A673 (cell line): ENCODE data around the gene PNKD. TPM values are rescaled to one million over a fixed set of nuclear protein-coding genes. Genes with fewer than 3 reads are reported as not detected.

Experiments
- BruUV-seq: library from RNA; stranded (reverse); fragments of 400-500 nt; replicated peaks from 2 replicates; lab custom pipeline; 2021; lab: Mats Ljungman, UMichigan
- CTCF ChIA-PET: fragments of 300-600 bp; sonication (Branson Sonifier 250); formaldehyde crosslinking; loops from one replicate; lab custom pipeline; 2022; ENCODE audit warnings: antibody characterized with exemption; lab: Charles Lee
- POLR2A ChIA-PET: fragments of 300-600 bp; sonication (Branson Sonifier 250); formaldehyde crosslinking; loops from one replicate; lab custom pipeline; 2022; ENCODE audit warnings: antibody characterized with exemption; ENCODE audit not compliant: low non-redundant PET; lab: Charles Lee
- DNase-seq: peaks from one replicate; pipeline ENCODE4 v3.0.0-alpha.2; 2015; ENCODE audit warnings: low spot score
- H3K27ac ChIP-seq: fragments of 200-600 bp; sonication (generic); 2 replicates; pipeline ENCODE4 v1.5.1; 2016; ENCODE audit warnings: mixed run types, low read depth, mild to moderate bottlenecking, mixed read lengths, antibody characterized with exemption, low read length; ENCODE audit not compliant: poor library complexity, severe bottlenecking
- H3K27me3 ChIP-seq: fragments of 200-600 bp; sonication (generic); replicated peaks from 2 replicates; pipeline ENCODE4 v1.6.1; 2017; ENCODE audit warnings: mixed run types, low read depth, mild to moderate bottlenecking, mixed read lengths, antibody characterized with exemption, low read length; ENCODE audit not compliant: insufficient read depth, poor library complexity
- H3K36me3 ChIP-seq: fragments of 200-600 bp; sonication (generic); 2 replicates; pipeline ENCODE4 v1.6.1; 2016; ENCODE audit warnings: mixed run types, mild to moderate bottlenecking, mixed read lengths, antibody characterized with exemption, low read length; ENCODE audit not compliant: insufficient read depth, poor library complexity, severe bottlenecking
- H3K4me1 ChIP-seq: fragments of 200-600 bp; sonication (generic); 2 replicates; pipeline ENCODE4 v1.6.1; 2017; ENCODE audit warnings: mixed run types, mild to moderate bottlenecking, mixed read lengths, antibody characterized with exemption, low read length; ENCODE audit not compliant: insufficient read depth, poor library complexity, severe bottlenecking
- H3K4me3 ChIP-seq: fragments of 200-600 bp; sonication (generic); 2 replicates; pipeline ENCODE4 v1.5.1; 2016; ENCODE audit warnings: low read depth, mixed run types, mild to moderate bottlenecking, mixed read lengths, low read length; ENCODE audit not compliant: poor library complexity, severe bottlenecking
- H3K9me3 ChIP-seq: fragments of 200-600 bp; sonication (generic); 2 replicates; pipeline ENCODE4 v1.6.1; 2016; ENCODE audit warnings: mixed run types, low read depth, mild to moderate bottlenecking, mixed read lengths, antibody characterized with exemption, low read length; ENCODE audit not compliant: poor library complexity, severe bottlenecking
- EZH2 ChIP-seq: fragments of 200-600 bp; sonication (generic); IDR thresholded peaks from 2 replicates; pipeline ENCODE4 v1.6.1; 2017; ENCODE audit warnings: borderline replicate concordance, low read depth, mild to moderate bottlenecking, mixed read lengths, antibody characterized with exemption, low read length; ENCODE audit not compliant: poor library complexity, severe bottlenecking
- intact Hi-C: fragments of 100-400 bp; cut with micrococcal nuclease; formaldehyde crosslinking; loops from one replicate; pipeline ENCODE4 v1.10.0; 2022; ENCODE audit not compliant: unreplicated experiment
- total RNA-seq: library from RNA; stranded (reverse); gene quantifications from 2 replicates; pipeline ENCODE4 v1.2.3, GENCODE V29; 2021
- TF ChIP-seq, protein P1 (sequence below): fragments of 300-800, 200-600 bp; sonication (generic); conservative IDR thresholded peaks from 2 replicates; pipeline ENCODE4 v1.5.1; 2017; ENCODE audit warnings: low read depth, mild to moderate bottlenecking, antibody characterized with exemption, low read length, moderate library complexity, mixed read lengths

Gene PNKD
- total RNA-seq, 1 experiment from 2014 or later: 36.7 TPM

- CTCF ChIA-PET: no interaction called here
- POLR2A ChIA-PET: no interaction called here
- no peak for TF ChIP-seq EZH2
- TF ChIP-seq, protein P1, sequence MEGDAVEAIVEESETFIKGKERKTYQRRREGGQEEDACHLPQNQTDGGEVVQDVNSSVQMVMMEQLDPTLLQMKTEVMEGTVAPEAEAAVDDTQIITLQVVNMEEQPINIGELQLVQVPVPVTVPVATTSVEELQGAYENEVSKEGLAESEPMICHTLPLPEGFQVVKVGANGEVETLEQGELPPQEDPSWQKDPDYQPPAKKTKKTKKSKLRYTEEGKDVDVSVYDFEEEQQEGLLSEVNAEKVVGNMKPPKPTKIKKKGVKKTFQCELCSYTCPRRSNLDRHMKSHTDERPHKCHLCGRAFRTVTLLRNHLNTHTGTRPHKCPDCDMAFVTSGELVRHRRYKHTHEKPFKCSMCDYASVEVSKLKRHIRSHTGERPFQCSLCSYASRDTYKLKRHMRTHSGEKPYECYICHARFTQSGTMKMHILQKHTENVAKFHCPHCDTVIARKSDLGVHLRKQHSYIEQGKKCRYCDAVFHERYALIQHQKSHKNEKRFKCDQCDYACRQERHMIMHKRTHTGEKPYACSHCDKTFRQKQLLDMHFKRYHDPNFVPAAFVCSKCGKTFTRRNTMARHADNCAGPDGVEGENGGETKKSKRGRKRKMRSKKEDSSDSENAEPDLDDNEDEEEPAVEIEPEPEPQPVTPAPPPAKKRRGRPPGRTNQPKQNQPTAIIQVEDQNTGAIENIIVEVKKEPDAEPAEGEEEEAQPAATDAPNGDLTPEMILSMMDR: no peak
- H3K27me3 ChIP-seq: no peaks in the 10 kb centered on the region
- no peaks in the 10 kb centered on the region for H3K36me3 ChIP-seq
- BruUV-seq: no TSS peak
- DNase-seq: no peak
- intact Hi-C loops: no loop called here
- no peak overlapping the region for H3K27ac ChIP-seq
- H3K4me1 ChIP-seq: peaks cover 10% of the 10 kb centered on the region
- H3K9me3 ChIP-seq: no peaks in the 10 kb centered on the region
- H3K4me3 ChIP-seq: no peak overlapping the region
These were observed 75.3 kb downstream of the PNKD start for GRCh38 chr2:218345491-218346236.

GRCh38 chr2:218347172-218347571, 76.9 kb downstream of the PNKD start:
- no TSS peak for BruUV-seq
- POLR2A ChIA-PET: no interaction called here
- Histone ChIP-seq H3K9me3 (no peaks in the 10 kb centered on the region), H3K4me1 (peaks cover 10% of the 10 kb centered on the region), H3K4me3 (no peak overlapping the region), H3K36me3 (no peaks in the 10 kb centered on the region), H3K27ac (no peak overlapping the region), H3K27me3 (no peaks in the 10 kb centered on the region)
- no peak for DNase-seq
- CTCF ChIA-PET: no interaction called here
- intact Hi-C loops: no loop called here
- TF ChIP-seq EZH2: no peak
- TF ChIP-seq, protein P1: no peak

DNA sequence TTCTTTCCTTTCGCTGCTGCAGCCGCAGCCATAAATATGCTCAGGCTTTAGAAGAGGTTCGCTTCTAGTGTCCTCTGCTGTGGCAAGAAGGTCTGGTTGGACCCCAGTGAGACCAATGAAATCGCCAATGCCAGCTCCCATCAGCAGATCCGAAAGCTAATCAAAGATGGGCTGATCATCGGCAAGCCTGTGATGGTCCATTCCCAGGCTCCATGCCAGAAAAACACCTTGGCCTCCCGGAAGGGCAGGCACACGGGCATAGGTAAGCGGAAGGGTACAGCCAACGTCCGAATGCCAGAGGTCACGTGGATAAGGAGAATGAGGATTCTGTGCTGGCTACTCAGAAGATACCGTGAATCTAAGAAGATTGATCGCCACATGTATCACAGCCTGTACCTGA, 83.7 kb downstream of the PNKD start:
- BruUV-seq: no TSS peak
- POLR2A ChIA-PET: no interaction called here
- TF ChIP-seq, protein P1: no peak
- TF ChIP-seq EZH2: no peak
- Histone ChIP-seq H3K27ac (no peak overlapping the region), H3K9me3 (no peaks in the 10 kb centered on the region), H3K4me1 (no peaks in the 10 kb centered on the region), H3K4me3 (no peak overlapping the region), H3K27me3 (no peaks in the 10 kb centered on the region), H3K36me3 (no peaks in the 10 kb centered on the region)
- intact Hi-C loops: no loop called here
- DNase-seq: no peak
- CTCF ChIA-PET: no interaction called here
